ENCODE results near the gene ADNP2.

Gene ADNP2

DNA sequence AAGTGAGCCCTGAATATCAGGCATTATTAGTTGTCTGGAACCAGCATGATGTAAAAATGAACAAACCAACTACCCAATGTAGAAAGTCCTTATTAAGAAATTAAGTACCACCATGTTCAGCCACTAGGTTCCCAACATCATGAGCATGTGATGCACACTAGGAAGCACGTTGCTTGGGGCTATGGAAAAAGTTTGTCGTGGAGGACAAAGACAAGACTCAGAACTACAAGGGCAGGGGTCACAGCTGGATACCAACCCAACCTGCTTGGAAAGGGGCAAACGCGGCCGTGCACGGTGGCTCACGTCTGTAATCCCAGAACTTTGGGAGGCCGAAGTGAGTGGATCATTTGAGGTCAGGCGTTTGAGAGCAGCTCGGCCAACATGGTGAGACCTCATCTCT lies 64.0 kb downstream of the ADNP2 start:
- H3K27ac ChIP-seq (replicated peaks), result no peak overlapping the region
- H3K4me3 ChIP-seq (replicated peaks; ENCODE audit: insufficient read depth, low read length), result no peak overlapping the region
- no peak for DNase-seq (ENCODE audit: low read depth in 1 of 2, low spot score in 1 of 2)
- TF ChIP-seq, protein P1, sequence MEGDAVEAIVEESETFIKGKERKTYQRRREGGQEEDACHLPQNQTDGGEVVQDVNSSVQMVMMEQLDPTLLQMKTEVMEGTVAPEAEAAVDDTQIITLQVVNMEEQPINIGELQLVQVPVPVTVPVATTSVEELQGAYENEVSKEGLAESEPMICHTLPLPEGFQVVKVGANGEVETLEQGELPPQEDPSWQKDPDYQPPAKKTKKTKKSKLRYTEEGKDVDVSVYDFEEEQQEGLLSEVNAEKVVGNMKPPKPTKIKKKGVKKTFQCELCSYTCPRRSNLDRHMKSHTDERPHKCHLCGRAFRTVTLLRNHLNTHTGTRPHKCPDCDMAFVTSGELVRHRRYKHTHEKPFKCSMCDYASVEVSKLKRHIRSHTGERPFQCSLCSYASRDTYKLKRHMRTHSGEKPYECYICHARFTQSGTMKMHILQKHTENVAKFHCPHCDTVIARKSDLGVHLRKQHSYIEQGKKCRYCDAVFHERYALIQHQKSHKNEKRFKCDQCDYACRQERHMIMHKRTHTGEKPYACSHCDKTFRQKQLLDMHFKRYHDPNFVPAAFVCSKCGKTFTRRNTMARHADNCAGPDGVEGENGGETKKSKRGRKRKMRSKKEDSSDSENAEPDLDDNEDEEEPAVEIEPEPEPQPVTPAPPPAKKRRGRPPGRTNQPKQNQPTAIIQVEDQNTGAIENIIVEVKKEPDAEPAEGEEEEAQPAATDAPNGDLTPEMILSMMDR (IDR thresholded peaks at IDR 0.05; ENCODE audit: insufficient read depth, low read length), result no peak
- TF ChIP-seq SPI1 (IDR thresholded peaks at IDR 0.05; ENCODE audit: borderline replicate concordance, low read depth) (no peak), GABPA (IDR thresholded peaks at IDR 0.05; ENCODE audit: low read depth) (no peak), POLR2AphosphoS5 (IDR thresholded peaks at IDR 0.05; ENCODE audit: low read depth) (no peak)
- TF ChIP-seq, protein P2, sequence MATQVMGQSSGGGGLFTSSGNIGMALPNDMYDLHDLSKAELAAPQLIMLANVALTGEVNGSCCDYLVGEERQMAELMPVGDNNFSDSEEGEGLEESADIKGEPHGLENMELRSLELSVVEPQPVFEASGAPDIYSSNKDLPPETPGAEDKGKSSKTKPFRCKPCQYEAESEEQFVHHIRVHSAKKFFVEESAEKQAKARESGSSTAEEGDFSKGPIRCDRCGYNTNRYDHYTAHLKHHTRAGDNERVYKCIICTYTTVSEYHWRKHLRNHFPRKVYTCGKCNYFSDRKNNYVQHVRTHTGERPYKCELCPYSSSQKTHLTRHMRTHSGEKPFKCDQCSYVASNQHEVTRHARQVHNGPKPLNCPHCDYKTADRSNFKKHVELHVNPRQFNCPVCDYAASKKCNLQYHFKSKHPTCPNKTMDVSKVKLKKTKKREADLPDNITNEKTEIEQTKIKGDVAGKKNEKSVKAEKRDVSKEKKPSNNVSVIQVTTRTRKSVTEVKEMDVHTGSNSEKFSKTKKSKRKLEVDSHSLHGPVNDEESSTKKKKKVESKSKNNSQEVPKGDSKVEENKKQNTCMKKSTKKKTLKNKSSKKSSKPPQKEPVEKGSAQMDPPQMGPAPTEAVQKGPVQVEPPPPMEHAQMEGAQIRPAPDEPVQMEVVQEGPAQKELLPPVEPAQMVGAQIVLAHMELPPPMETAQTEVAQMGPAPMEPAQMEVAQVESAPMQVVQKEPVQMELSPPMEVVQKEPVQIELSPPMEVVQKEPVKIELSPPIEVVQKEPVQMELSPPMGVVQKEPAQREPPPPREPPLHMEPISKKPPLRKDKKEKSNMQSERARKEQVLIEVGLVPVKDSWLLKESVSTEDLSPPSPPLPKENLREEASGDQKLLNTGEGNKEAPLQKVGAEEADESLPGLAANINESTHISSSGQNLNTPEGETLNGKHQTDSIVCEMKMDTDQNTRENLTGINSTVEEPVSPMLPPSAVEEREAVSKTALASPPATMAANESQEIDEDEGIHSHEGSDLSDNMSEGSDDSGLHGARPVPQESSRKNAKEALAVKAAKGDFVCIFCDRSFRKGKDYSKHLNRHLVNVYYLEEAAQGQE (IDR thresholded peaks at IDR 0.05; ENCODE audit: insufficient replicate concordance, low read depth), result no peak
- peaks cover 3% of the 10 kb centered on the region for H3K27me3 ChIP-seq (ENCODE audit: insufficient read depth, poor library complexity, severe bottlenecking)

DNA sequence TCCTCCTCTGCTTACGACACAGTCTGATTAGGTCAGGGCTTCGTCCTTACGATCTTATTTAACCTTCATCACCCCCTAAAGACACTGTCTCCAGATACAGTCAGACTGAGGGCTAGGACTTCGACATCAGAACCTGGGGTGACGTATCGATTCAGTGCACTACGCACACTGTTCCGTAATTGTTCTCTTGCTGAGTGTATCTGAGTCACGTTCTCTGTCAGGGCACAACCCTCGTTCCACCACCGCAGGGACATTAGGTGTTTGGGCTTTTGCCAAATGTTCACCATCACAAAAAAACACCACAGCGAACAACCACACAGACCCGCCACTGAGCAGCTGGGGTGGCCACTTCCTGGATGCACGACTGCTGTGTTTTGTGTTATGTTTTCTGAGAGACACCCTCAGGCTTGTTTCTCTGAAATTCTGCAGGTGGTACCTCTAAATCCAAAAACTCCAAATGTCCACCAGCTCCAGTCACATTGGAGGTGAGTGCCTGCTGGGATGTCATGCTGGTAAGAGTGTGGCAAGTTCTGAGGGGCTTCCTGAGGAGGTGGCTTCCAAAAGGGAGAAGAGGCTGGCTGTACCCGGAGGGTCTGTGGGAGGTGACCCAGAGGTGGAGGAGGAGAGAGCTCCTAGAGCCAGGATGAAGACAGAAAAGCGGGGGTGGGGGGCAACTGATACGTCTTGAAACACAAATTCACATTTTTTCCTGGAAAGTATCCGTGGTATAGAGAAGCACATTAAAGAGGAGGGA lies 66.6 kb downstream of the ADNP2 start:
- H3K27ac ChIP-seq (replicated peaks), result no peak overlapping the region
- TF ChIP-seq POLR2AphosphoS5 (IDR thresholded peaks at IDR 0.05; ENCODE audit: low read depth), result no peak
- TF ChIP-seq GABPA (IDR thresholded peaks at IDR 0.05; ENCODE audit: low read depth), result no peak
- TF ChIP-seq, protein P1 (IDR thresholded peaks at IDR 0.05; ENCODE audit: insufficient read depth, low read length), result no peak
- no peak for TF ChIP-seq SPI1 (IDR thresholded peaks at IDR 0.05; ENCODE audit: borderline replicate concordance, low read depth)
- TF ChIP-seq, protein P2 (IDR thresholded peaks at IDR 0.05; ENCODE audit: insufficient replicate concordance, low read depth), result no peak
- DNase-seq (ENCODE audit: low read depth in 1 of 2, low spot score in 1 of 2), result no peak
- peaks cover 3% of the 10 kb centered on the region for H3K27me3 ChIP-seq (ENCODE audit: insufficient read depth, poor library complexity, severe bottlenecking)
- H3K4me3 ChIP-seq (replicated peaks; ENCODE audit: insufficient read depth, low read length), result no peak overlapping the region

DNA sequence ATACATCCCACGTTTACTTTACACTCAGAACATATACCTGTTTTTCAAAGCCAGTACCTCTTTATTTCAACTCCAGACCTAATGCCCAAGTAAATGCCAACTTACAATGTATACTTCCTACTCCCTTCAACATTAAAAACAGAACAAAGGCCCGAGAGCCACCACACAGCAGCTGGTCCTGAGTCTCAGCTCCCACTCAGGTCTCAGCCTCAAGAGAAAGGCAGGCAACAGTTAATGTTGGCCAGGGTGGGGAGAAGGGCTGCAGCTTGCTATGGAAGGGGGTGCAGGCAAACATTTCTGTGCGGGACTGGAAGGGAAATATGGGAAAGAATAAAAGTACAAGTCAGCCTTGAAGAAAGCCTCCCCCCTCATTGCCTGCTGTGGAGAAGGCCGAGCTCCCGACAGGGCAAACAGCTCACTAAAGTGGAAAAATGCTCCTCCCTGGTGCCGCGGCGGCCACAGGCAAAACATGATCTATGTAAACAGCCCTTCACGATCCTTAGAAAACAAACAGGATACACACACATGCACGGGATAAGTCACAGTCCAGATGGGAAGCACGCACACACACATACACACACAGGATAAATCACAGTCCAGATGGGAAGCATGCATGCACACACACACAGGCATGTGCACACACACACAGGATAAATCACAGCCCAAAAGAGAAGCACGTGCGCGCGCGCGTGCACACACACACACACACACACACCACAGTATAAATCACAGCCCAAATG lies 67.4 kb downstream of the ADNP2 start:
- TF ChIP-seq, protein P1 (IDR thresholded peaks at IDR 0.05; ENCODE audit: insufficient read depth, low read length), result no peak
- TF ChIP-seq POLR2AphosphoS5 (IDR thresholded peaks at IDR 0.05; ENCODE audit: low read depth) (no peak), GABPA (IDR thresholded peaks at IDR 0.05; ENCODE audit: low read depth) (no peak), SPI1 (IDR thresholded peaks at IDR 0.05; ENCODE audit: borderline replicate concordance, low read depth) (no peak)
- TF ChIP-seq, protein P2 (IDR thresholded peaks at IDR 0.05; ENCODE audit: insufficient replicate concordance, low read depth), result no peak
- DNase-seq (ENCODE audit: low read depth in 1 of 2, low spot score in 1 of 2), result no peak
- Histone ChIP-seq H3K27ac (replicated peaks) (no peak overlapping the region), H3K4me3 (replicated peaks; ENCODE audit: insufficient read depth, low read length) (no peak overlapping the region), H3K27me3 (ENCODE audit: insufficient read depth, poor library complexity, severe bottlenecking) (peaks cover 3% of the 10 kb centered on the region)
